ENCODE data around the gene LRP1B.

The LRP1B gene

GRCh38 chr2:141490886-141491285 is 639.9 kb downstream of the LRP1B start:
- Histone ChIP-seq H3K27ac (ENCODE audit: low read depth, low read length) (no peak overlapping the region), H3K36me3 (ENCODE audit: control insufficient read depth in 1 of 2, insufficient read depth in 2 of 2, low read length in 2 of 2) (no peaks in the 10 kb centered on the region), H3K4me1 (ENCODE audit: control insufficient read depth in 1 of 2, insufficient read depth in 2 of 2, low read length in 2 of 2) (no peaks in the 10 kb centered on the region), H3K27me3 (ENCODE audit: control insufficient read depth in 1 of 2, insufficient read depth in 2 of 2, low read length in 2 of 2) (no peaks in the 10 kb centered on the region), H3K9ac (ENCODE audit: low read depth in 1 of 2, low read length in 2 of 2) (no peak overlapping the region), H3K4me3 (ENCODE audit: low read depth in 1 of 2, low read length in 2 of 2) (no peak overlapping the region), H3K9me3 (ENCODE audit: control insufficient read depth in 1 of 2, low read length in 2 of 2) (no peaks in the 10 kb centered on the region)

- no peaks in the 10 kb centered on the region for H3K9me3 ChIP-seq (ENCODE audit: control insufficient read depth in 1 of 2, low read length in 2 of 2)
- H3K27ac ChIP-seq (ENCODE audit: low read depth, low read length) = no peak overlapping the region
These were observed 648.1 kb downstream of the LRP1B start for GRCh38 chr2:141482697-141483096.

GRCh38 chr2:141475801-141476200 is 655.0 kb downstream of the LRP1B start:
- Histone ChIP-seq H3K4me3 (ENCODE audit: low read depth in 1 of 2, low read length in 2 of 2) (no peak overlapping the region), H3K9me3 (ENCODE audit: control insufficient read depth in 1 of 2, low read length in 2 of 2) (no peaks in the 10 kb centered on the region)

More at GRCh38 chr2:141482697-141483096, 648.1 kb downstream of the LRP1B start:
- Histone ChIP-seq H3K9ac (ENCODE audit: low read depth in 1 of 2, low read length in 2 of 2) (no peak overlapping the region), H3K4me3 (ENCODE audit: low read depth in 1 of 2, low read length in 2 of 2) (no peak overlapping the region), H3K36me3 (ENCODE audit: control insufficient read depth in 1 of 2, insufficient read depth in 2 of 2, low read length in 2 of 2) (no peaks in the 10 kb centered on the region), H3K4me1 (ENCODE audit: control insufficient read depth in 1 of 2, insufficient read depth in 2 of 2, low read length in 2 of 2) (no peaks in the 10 kb centered on the region), H3K27me3 (ENCODE audit: control insufficient read depth in 1 of 2, insufficient read depth in 2 of 2, low read length in 2 of 2) (no peaks in the 10 kb centered on the region)

GRCh38 chr2:141468761-141469160 is 662.1 kb downstream of the LRP1B start:
- H3K27me3 ChIP-seq (ENCODE audit: control insufficient read depth in 1 of 2, insufficient read depth in 2 of 2, low read length in 2 of 2) = no peaks in the 10 kb centered on the region
- no peak overlapping the region for H3K9ac ChIP-seq (ENCODE audit: low read depth in 1 of 2, low read length in 2 of 2)
- no peaks in the 10 kb centered on the region for H3K4me1 ChIP-seq (ENCODE audit: control insufficient read depth in 1 of 2, insufficient read depth in 2 of 2, low read length in 2 of 2)
- no peaks in the 10 kb centered on the region for H3K36me3 ChIP-seq (ENCODE audit: control insufficient read depth in 1 of 2, insufficient read depth in 2 of 2, low read length in 2 of 2)
- H3K27ac ChIP-seq (ENCODE audit: low read depth, low read length) = no peak overlapping the region
- no peak overlapping the region for H3K4me3 ChIP-seq (ENCODE audit: low read depth in 1 of 2, low read length in 2 of 2)
- H3K9me3 ChIP-seq (ENCODE audit: control insufficient read depth in 1 of 2, low read length in 2 of 2) = no peaks in the 10 kb centered on the region

More at GRCh38 chr2:141475801-141476200, 655.0 kb downstream of the LRP1B start:
- Histone ChIP-seq H3K9ac (ENCODE audit: low read depth in 1 of 2, low read length in 2 of 2) (no peak overlapping the region), H3K27ac (ENCODE audit: low read depth, low read length) (no peak overlapping the region), H3K4me1 (ENCODE audit: control insufficient read depth in 1 of 2, insufficient read depth in 2 of 2, low read length in 2 of 2) (no peaks in the 10 kb centered on the region), H3K27me3 (ENCODE audit: control insufficient read depth in 1 of 2, insufficient read depth in 2 of 2, low read length in 2 of 2) (no peaks in the 10 kb centered on the region), H3K36me3 (ENCODE audit: control insufficient read depth in 1 of 2, insufficient read depth in 2 of 2, low read length in 2 of 2) (no peaks in the 10 kb centered on the region)

GRCh38 chr2:141467331-141467730 is 663.5 kb downstream of the LRP1B start:
- Histone ChIP-seq H3K27ac (ENCODE audit: low read depth, low read length) (no peak overlapping the region), H3K27me3 (ENCODE audit: control insufficient read depth in 1 of 2, insufficient read depth in 2 of 2, low read length in 2 of 2) (no peaks in the 10 kb centered on the region), H3K9ac (ENCODE audit: low read depth in 1 of 2, low read length in 2 of 2) (no peak overlapping the region), H3K4me1 (ENCODE audit: control insufficient read depth in 1 of 2, insufficient read depth in 2 of 2, low read length in 2 of 2) (no peaks in the 10 kb centered on the region), H3K4me3 (ENCODE audit: low read depth in 1 of 2, low read length in 2 of 2) (no peak overlapping the region), H3K36me3 (ENCODE audit: control insufficient read depth in 1 of 2, insufficient read depth in 2 of 2, low read length in 2 of 2) (no peaks in the 10 kb centered on the region), H3K9me3 (ENCODE audit: control insufficient read depth in 1 of 2, low read length in 2 of 2) (no peaks in the 10 kb centered on the region)

- Histone ChIP-seq H3K4me1 (ENCODE audit: control insufficient read depth in 1 of 2, insufficient read depth in 2 of 2, low read length in 2 of 2) (no peaks in the 10 kb centered on the region), H3K36me3 (ENCODE audit: control insufficient read depth in 1 of 2, insufficient read depth in 2 of 2, low read length in 2 of 2) (no peaks in the 10 kb centered on the region), H3K4me3 (ENCODE audit: low read depth in 1 of 2, low read length in 2 of 2) (no peak overlapping the region), H3K9me3 (ENCODE audit: control insufficient read depth in 1 of 2, low read length in 2 of 2) (no peaks in the 10 kb centered on the region), H3K27ac (ENCODE audit: low read depth, low read length) (no peak overlapping the region), H3K9ac (ENCODE audit: low read depth in 1 of 2, low read length in 2 of 2) (no peak overlapping the region), H3K27me3 (ENCODE audit: control insufficient read depth in 1 of 2, insufficient read depth in 2 of 2, low read length in 2 of 2) (no peaks in the 10 kb centered on the region)
These were observed 665.8 kb downstream of the LRP1B start for GRCh38 chr2:141464995-141465394.

- H3K9ac ChIP-seq (ENCODE audit: low read depth in 1 of 2, low read length in 2 of 2) = no peak overlapping the region
- H3K4me1 ChIP-seq (ENCODE audit: control insufficient read depth in 1 of 2, insufficient read depth in 2 of 2, low read length in 2 of 2) = no peaks in the 10 kb centered on the region
- no peaks in the 10 kb centered on the region for H3K36me3 ChIP-seq (ENCODE audit: control insufficient read depth in 1 of 2, insufficient read depth in 2 of 2, low read length in 2 of 2)
- no peak overlapping the region for H3K4me3 ChIP-seq (ENCODE audit: low read depth in 1 of 2, low read length in 2 of 2)
- no peaks in the 10 kb centered on the region for H3K9me3 ChIP-seq (ENCODE audit: control insufficient read depth in 1 of 2, low read length in 2 of 2)
- no peak overlapping the region for H3K27ac ChIP-seq (ENCODE audit: low read depth, low read length)
- no peaks in the 10 kb centered on the region for H3K27me3 ChIP-seq (ENCODE audit: control insufficient read depth in 1 of 2, insufficient read depth in 2 of 2, low read length in 2 of 2)
These were observed 672.5 kb downstream of the LRP1B start for GRCh38 chr2:141458351-141458750.

GRCh38 chr2:141455877-141456276 is 674.9 kb downstream of the LRP1B start:
- H3K9ac ChIP-seq (ENCODE audit: low read depth in 1 of 2, low read length in 2 of 2) = no peak overlapping the region
- no peaks in the 10 kb centered on the region for H3K27me3 ChIP-seq (ENCODE audit: control insufficient read depth in 1 of 2, insufficient read depth in 2 of 2, low read length in 2 of 2)
- H3K4me3 ChIP-seq (ENCODE audit: low read depth in 1 of 2, low read length in 2 of 2) = no peak overlapping the region
- no peak overlapping the region for H3K27ac ChIP-seq (ENCODE audit: low read depth, low read length)
- no peaks in the 10 kb centered on the region for H3K36me3 ChIP-seq (ENCODE audit: control insufficient read depth in 1 of 2, insufficient read depth in 2 of 2, low read length in 2 of 2)
- no peaks in the 10 kb centered on the region for H3K9me3 ChIP-seq (ENCODE audit: control insufficient read depth in 1 of 2, low read length in 2 of 2)
- no peaks in the 10 kb centered on the region for H3K4me1 ChIP-seq (ENCODE audit: control insufficient read depth in 1 of 2, insufficient read depth in 2 of 2, low read length in 2 of 2)

GRCh38 chr2:141455211-141455826 is 675.5 kb downstream of the LRP1B start:
- H3K4me3 ChIP-seq (ENCODE audit: low read depth in 1 of 2, low read length in 2 of 2) = no peak overlapping the region
- H3K9me3 ChIP-seq (ENCODE audit: control insufficient read depth in 1 of 2, low read length in 2 of 2) = no peaks in the 10 kb centered on the region
- no peak overlapping the region for H3K27ac ChIP-seq (ENCODE audit: low read depth, low read length)
- H3K4me1 ChIP-seq (ENCODE audit: control insufficient read depth in 1 of 2, insufficient read depth in 2 of 2, low read length in 2 of 2) = no peaks in the 10 kb centered on the region
- H3K36me3 ChIP-seq (ENCODE audit: control insufficient read depth in 1 of 2, insufficient read depth in 2 of 2, low read length in 2 of 2) = no peaks in the 10 kb centered on the region
- no peaks in the 10 kb centered on the region for H3K27me3 ChIP-seq (ENCODE audit: control insufficient read depth in 1 of 2, insufficient read depth in 2 of 2, low read length in 2 of 2)
- no peak overlapping the region for H3K9ac ChIP-seq (ENCODE audit: low read depth in 1 of 2, low read length in 2 of 2)

- Histone ChIP-seq H3K9me3 (ENCODE audit: control insufficient read depth in 1 of 2, low read length in 2 of 2) (no peaks in the 10 kb centered on the region), H3K27me3 (ENCODE audit: control insufficient read depth in 1 of 2, insufficient read depth in 2 of 2, low read length in 2 of 2) (no peaks in the 10 kb centered on the region), H3K4me1 (ENCODE audit: control insufficient read depth in 1 of 2, insufficient read depth in 2 of 2, low read length in 2 of 2) (no peaks in the 10 kb centered on the region), H3K9ac (ENCODE audit: low read depth in 1 of 2, low read length in 2 of 2) (no peak overlapping the region), H3K4me3 (ENCODE audit: low read depth in 1 of 2, low read length in 2 of 2) (no peak overlapping the region), H3K36me3 (ENCODE audit: control insufficient read depth in 1 of 2, insufficient read depth in 2 of 2, low read length in 2 of 2) (no peaks in the 10 kb centered on the region), H3K27ac (ENCODE audit: low read depth, low read length) (no peak overlapping the region)
These were observed 690.7 kb downstream of the LRP1B start for GRCh38 chr2:141440072-141440635.

Data from duodenal mucosa (tissue), 2 donors.